Measurements from ENCODE around the gene PTGIR.

Gene PTGIR

DNA sequence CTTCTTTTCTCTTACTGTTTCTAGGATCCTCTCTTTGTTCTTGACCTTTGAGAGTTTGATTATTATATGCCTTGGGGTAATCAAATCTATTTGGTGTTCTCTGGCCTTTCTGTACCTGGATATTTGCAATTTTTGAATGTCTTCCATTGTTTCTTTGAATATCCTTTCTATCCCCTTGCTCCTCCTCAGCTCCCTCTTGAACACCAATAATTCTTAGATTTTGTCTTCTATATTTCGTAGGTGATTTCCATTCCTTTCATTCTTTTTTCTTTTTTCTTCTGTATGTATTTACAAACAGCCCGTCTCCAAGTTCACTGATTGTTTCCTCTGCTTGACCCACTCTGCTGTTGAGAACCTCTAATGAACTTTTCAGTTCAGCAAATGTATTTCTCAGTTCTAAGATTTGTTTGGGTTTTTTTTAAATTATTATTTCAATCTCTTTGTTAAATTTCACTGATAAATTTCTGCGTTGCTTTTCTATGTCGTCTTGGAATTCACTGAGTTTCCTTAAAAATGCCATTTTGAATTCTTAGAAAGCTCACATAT is 26.4 kb downstream of the PTGIR start:
- TF ChIP-seq, protein P1, sequence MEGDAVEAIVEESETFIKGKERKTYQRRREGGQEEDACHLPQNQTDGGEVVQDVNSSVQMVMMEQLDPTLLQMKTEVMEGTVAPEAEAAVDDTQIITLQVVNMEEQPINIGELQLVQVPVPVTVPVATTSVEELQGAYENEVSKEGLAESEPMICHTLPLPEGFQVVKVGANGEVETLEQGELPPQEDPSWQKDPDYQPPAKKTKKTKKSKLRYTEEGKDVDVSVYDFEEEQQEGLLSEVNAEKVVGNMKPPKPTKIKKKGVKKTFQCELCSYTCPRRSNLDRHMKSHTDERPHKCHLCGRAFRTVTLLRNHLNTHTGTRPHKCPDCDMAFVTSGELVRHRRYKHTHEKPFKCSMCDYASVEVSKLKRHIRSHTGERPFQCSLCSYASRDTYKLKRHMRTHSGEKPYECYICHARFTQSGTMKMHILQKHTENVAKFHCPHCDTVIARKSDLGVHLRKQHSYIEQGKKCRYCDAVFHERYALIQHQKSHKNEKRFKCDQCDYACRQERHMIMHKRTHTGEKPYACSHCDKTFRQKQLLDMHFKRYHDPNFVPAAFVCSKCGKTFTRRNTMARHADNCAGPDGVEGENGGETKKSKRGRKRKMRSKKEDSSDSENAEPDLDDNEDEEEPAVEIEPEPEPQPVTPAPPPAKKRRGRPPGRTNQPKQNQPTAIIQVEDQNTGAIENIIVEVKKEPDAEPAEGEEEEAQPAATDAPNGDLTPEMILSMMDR (IDR thresholded peaks at IDR 0.05; ENCODE audit: low read depth, low read length) = no peak
- DNase-seq (ENCODE audit: extremely low read depth, low read depth) = no peak

DNA sequence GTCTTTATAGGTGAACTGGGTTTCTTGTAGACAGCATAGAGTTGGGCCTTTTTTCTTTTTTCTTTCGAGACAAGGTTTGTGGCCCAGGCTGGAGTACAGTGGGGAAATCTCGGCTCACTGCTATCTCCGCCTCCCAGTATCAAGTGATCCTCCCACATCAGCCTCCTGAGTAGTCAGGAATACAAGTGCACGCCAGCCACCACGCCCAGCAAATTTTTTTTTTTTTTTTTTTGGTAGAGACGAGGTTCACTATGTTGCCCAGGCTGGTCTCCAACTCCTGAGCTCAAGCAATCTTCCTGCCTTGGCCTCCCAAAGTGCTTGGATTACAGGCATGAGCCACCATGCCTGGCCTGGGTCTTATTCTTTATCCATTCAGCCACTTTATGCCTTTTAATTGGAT is 28.9 kb downstream of the PTGIR start:
- TF ChIP-seq, protein P1 (IDR thresholded peaks at IDR 0.05; ENCODE audit: low read depth, low read length) = no peak
- no peak for DNase-seq (ENCODE audit: extremely low read depth, low read depth)

DNA sequence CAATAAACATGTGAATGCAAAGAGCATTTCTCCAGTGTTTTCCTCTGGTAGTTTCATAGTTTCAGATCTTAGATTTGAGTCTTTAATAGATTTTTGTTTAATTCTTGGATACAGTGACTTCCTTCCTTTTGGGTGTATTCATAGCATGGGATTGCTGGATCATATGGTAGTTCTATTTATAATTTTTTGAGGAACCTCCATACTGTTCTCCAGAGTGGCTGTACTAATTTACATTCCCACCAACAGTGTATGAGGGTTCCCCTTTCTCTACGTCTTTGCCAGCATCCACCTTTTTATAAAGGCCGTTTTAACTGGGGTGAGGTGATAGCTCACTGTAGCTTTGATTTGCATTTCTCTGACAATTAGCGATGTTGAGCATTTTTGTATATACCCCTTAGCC is 33.0 kb downstream of the PTGIR start:
- DNase-seq (ENCODE audit: extremely low read depth, low read depth) = no peak
- TF ChIP-seq, protein P1 (IDR thresholded peaks at IDR 0.05; ENCODE audit: low read depth, low read length) = no peak

DNA sequence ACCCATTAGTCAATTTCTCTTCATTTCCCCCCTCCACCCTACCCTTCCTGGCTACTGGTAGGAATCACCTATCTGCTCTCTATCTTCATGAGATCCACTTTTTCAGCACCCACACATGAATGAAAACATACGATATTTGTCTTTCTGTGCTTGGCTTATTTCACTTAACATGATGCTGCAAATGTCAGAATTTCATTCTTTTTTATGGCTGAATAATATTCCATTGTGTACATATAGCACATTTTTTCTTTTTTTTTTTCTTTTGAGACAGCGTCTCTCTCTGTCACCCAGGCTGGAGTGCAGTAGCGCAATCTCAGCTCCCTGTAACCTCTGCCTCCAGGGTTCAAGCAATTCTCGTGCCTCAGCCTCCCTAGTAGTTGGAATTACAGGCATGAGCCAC is 33.6 kb downstream of the PTGIR start:
- TF ChIP-seq, protein P1 (IDR thresholded peaks at IDR 0.05; ENCODE audit: low read depth, low read length) = no peak
- no peak for DNase-seq (ENCODE audit: extremely low read depth, low read depth)

DNA sequence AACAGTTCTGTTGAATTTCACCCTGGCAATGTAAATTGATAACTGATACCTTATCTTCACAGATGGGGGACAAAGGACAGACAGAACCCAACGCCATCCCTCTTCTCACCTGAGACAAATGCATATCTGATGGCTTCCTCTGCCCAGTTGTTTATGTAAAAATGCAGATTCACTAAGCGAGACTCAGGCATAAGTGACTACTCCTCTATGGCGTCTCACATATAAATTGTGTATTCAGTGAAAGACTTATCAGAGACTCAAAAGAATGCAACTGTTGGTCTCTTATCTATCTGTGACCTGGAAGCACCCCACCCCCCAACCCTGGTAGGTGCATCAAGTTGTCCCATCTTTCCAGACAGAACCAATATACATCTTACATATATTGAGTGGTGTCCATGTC is 37.0 kb downstream of the PTGIR start:
- TF ChIP-seq, protein P1 (IDR thresholded peaks at IDR 0.05; ENCODE audit: low read depth, low read length) = no peak
- DNase-seq (ENCODE audit: extremely low read depth, low read depth) = no peak

DNA sequence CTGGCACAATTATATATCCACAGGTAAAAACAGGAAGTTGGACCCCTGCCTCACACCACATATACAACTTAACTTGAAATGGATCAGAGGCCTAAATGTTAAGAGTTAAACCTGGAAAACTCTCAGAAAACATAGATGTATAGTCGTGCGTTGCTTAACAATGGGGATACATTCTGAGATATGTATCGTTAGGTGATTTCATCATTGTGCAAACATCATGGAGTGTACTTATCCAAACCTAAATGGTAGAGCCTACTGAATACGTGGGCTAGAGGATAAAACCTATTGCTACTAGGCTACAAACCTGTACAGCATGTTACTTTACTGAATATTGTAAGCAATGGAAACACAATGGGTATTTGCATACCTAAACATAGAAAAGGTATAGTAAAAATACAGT is 38.6 kb downstream of the PTGIR start:
- TF ChIP-seq, protein P1 (IDR thresholded peaks at IDR 0.05; ENCODE audit: low read depth, low read length) = no peak
- no peak for DNase-seq (ENCODE audit: extremely low read depth, low read depth)

DNA sequence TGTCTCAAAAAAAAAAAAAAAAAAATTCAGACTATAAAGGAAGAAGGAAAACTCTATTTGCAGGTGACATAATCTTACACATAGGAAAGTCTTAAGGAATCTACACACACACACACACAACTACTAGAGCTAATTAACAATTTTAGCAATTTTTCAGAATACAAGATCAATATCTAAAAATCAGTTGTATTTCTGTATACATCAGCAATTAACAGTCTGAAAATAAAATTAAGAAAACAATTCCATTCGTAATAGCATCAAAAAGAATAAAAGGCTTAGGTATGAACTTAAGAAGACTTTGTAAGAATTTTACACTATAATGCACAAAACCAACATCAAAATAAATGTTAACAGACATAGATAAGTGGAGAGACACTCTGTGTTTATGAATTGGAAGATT is 39.4 kb downstream of the PTGIR start:
- TF ChIP-seq, protein P1 (IDR thresholded peaks at IDR 0.05; ENCODE audit: low read depth, low read length) = no peak
- no peak for DNase-seq (ENCODE audit: extremely low read depth, low read depth)

All from AG09319 (cell line).